Measurements from ENCODE around the gene KRT39. TPM values are rescaled to one million over a fixed set of nuclear protein-coding genes. Genes with fewer than 3 reads are reported as not detected.

The KRT39 gene
- total and polyA plus RNA-seq, 10 of the 15 experiments (the other 5 are each of a cell fraction or from before 2014, with no cell fraction given): not detected

DNA sequence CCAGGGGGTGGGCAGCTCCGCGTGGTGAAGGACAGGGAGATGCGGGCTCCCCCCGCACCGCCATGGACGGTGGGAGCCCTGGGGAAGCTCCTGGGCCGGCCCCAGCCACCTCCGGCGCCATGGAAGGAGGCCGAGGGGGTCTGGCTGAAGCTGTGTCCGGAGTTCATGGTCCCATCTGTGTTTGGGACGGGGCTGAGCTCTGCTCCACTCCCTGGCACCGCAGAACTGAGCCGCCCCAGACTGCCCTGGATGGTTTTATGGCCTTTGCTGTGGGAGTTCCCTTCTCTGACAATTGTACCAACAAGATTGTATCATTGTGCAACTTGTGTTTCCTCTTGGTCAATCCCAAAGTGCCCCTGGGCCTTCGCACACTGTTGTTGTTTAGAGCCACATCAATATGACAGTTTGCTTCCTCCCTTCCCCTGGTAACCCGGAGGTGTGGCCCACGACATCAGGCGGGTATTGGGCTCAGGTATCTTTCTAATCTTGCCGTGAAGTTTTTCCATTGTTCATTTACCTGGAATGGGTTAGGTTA lies 30.2 kb downstream of the KRT39 start (continued):
- TF ChIP-seq, protein P1, sequence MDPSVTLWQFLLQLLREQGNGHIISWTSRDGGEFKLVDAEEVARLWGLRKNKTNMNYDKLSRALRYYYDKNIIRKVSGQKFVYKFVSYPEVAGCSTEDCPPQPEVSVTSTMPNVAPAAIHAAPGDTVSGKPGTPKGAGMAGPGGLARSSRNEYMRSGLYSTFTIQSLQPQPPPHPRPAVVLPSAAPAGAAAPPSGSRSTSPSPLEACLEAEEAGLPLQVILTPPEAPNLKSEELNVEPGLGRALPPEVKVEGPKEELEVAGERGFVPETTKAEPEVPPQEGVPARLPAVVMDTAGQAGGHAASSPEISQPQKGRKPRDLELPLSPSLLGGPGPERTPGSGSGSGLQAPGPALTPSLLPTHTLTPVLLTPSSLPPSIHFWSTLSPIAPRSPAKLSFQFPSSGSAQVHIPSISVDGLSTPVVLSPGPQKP (IDR thresholded peaks at IDR 0.05; ENCODE audit: low read depth, low read length): no peak

GRCh38 chr17:40935624-40936023 lies 31.1 kb downstream of the KRT39 start:
- ChIA-PET RAD21 (ENCODE audit: unreplicated experiment) (no interaction called here), CTCF (no interaction called here), POLR2A (no interaction called here), SMC1A (ENCODE audit: uncharacterized antibody, unreplicated experiment) (no interaction called here)
- H3K27me3 ChIP-seq (replicated peaks in 1 of 2; ENCODE audit: control insufficient read depth in 2 of 2, insufficient read depth in 2 of 2, low read length in 1 of 2): no peaks in the 10 kb centered on the region; a peak in 1 of 4 replicates
- DNase-seq (ENCODE audit: low read depth, low spot score) (no peak), FAIRE-seq (no peak), ATAC-seq (no peak)
- BruUV-seq (replicated peaks): no TSS peak
- in situ Hi-C loops (cut with MboI) (no loop called here), intact Hi-C loops (cut with micrococcal nuclease; ENCODE audit: unreplicated experiment) (no loop called here)
- H3K9ac ChIP-seq (ENCODE audit: control insufficient read depth, insufficient read depth, low read length): no peak overlapping the region
- no peak overlapping the region for H3K27ac ChIP-seq (ENCODE audit: control insufficient read depth, insufficient read depth)
- WGBS (ENCODE audit: insufficient coverage, insufficient replicate concordance, low lambda C conversion rate, missing lambda C conversion rate): 30% methylated on average over 3 of the region's 3 CpGs
- no peaks in the 10 kb centered on the region for H3K79me2 ChIP-seq (ENCODE audit: control insufficient read depth, insufficient read depth, low read length)
- no peaks in the 10 kb centered on the region for H3K4me1 ChIP-seq (ENCODE audit: control insufficient read depth, insufficient read depth, low read length)
- no peaks in the 10 kb centered on the region for H4K20me1 ChIP-seq (ENCODE audit: control insufficient read depth, insufficient read depth)
- no peak overlapping the region for H2AFZ ChIP-seq (ENCODE audit: control insufficient read depth, low read depth, low read length)
- no peak overlapping the region for H3K4me2 ChIP-seq (ENCODE audit: control insufficient read depth, insufficient read depth)
- no peaks in the 10 kb centered on the region for H3K36me3 ChIP-seq (ENCODE audit: control insufficient read depth in 2 of 2, insufficient read depth in 2 of 2, low read length in 1 of 2)
- H3K9me3 ChIP-seq (replicated peaks; ENCODE audit: control insufficient read depth, insufficient read depth, low read length): no peaks in the 10 kb centered on the region
- no peak overlapping the region for H3K4me3 ChIP-seq
- TF ChIP-seq HDAC2 (IDR thresholded peaks at IDR 0.05) (no peak), KDM1A (IDR thresholded peaks at IDR 0.05; ENCODE audit: borderline replicate concordance) (no peak), IKZF2 (IDR thresholded peaks at IDR 0.05) (no peak), BHLHE40 (IDR thresholded peaks at IDR 0.05; ENCODE audit: borderline replicate concordance in 1 of 2, low read depth in 2 of 2, low read length in 1 of 2) (no peak), RELA (IDR thresholded peaks at IDR 0.05; ENCODE audit: borderline replicate concordance, partially characterized antibody) (no peak), GATAD2B (conservative IDR thresholded peaks at IDR 0.05; ENCODE audit: low read depth) (no peak), STAT3 (IDR thresholded peaks at IDR 0.05; ENCODE audit: low read depth, low read length) (no peak), SMAD5 (IDR thresholded peaks at IDR 0.05; ENCODE audit: low read depth) (no peak), RAD21 (IDR thresholded peaks at IDR 0.05; ENCODE audit: insufficient read depth, low read depth, low read length) (no peak), SREBF2 (IDR thresholded peaks at IDR 0.05; ENCODE audit: low read length) (no peak), DPF2 (IDR thresholded peaks at IDR 0.05) (no peak), ZNF217 (IDR thresholded peaks at IDR 0.05) (no peak), NFIC (IDR thresholded peaks at IDR 0.05; ENCODE audit: low read depth, low read length) (no peak), CBX5 (IDR thresholded peaks at IDR 0.05; ENCODE audit: low read depth) (no peak), MEF2B (IDR thresholded peaks at IDR 0.05; ENCODE audit: partially characterized antibody, poor library complexity, severe bottlenecking) (no peak), POU2F2 (IDR thresholded peaks at IDR 0.05; ENCODE audit: borderline replicate concordance, low read depth, low read length) (no peak), PAX8 (IDR thresholded peaks at IDR 0.05) (no peak)
- TF ChIP-seq, protein P2, sequence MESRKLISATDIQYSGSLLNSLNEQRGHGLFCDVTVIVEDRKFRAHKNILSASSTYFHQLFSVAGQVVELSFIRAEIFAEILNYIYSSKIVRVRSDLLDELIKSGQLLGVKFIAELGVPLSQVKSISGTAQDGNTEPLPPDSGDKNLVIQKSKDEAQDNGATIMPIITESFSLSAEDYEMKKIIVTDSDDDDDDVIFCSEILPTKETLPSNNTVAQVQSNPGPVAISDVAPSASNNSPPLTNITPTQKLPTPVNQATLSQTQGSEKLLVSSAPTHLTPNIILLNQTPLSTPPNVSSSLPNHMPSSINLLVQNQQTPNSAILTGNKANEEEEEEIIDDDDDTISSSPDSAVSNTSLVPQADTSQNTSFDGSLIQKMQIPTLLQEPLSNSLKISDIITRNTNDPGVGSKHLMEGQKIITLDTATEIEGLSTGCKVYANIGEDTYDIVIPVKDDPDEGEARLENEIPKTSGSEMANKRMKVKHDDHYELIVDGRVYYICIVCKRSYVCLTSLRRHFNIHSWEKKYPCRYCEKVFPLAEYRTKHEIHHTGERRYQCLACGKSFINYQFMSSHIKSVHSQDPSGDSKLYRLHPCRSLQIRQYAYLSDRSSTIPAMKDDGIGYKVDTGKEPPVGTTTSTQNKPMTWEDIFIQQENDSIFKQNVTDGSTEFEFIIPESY (IDR thresholded peaks at IDR 0.05): no peak
- TF ChIP-seq, protein P3, sequence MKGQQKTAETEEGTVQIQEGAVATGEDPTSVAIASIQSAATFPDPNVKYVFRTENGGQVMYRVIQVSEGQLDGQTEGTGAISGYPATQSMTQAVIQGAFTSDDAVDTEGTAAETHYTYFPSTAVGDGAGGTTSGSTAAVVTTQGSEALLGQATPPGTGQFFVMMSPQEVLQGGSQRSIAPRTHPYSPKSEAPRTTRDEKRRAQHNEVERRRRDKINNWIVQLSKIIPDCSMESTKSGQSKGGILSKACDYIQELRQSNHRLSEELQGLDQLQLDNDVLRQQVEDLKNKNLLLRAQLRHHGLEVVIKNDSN (IDR thresholded peaks at IDR 0.05; ENCODE audit: borderline replicate concordance, extremely low read length, insufficient read depth, low read depth, low read length): no peak

All from GM12878 (cell line).